Measurements from ENCODE around the gene PRKN. TPM values are rescaled to one million over a fixed set of nuclear protein-coding genes. Genes with fewer than 3 reads are reported as not detected.

The PRKN gene
- total RNA-seq, 2 experiments from 2014 or later, result 0.82 to 1.00 TPM

GRCh38 chr6:162313922-162314660, 413.5 kb downstream of the PRKN start:
- Mint-ChIP-seq H3K9me3 (no peaks in the 10 kb centered on the region), H3K36me3 (no peaks in the 10 kb centered on the region), H3K4me1 (ENCODE audit: low read depth) (no peaks in the 10 kb centered on the region), H3K27ac (no peak overlapping the region), H3K4me3 (no peak overlapping the region), H3K27me3 (no peaks in the 10 kb centered on the region)
- ChIA-PET CTCF (no interaction called here), POLR2A (no interaction called here)
- DNase-seq, result no peak
- intact Hi-C loops (cut with micrococcal nuclease), result no loop called here

DNA sequence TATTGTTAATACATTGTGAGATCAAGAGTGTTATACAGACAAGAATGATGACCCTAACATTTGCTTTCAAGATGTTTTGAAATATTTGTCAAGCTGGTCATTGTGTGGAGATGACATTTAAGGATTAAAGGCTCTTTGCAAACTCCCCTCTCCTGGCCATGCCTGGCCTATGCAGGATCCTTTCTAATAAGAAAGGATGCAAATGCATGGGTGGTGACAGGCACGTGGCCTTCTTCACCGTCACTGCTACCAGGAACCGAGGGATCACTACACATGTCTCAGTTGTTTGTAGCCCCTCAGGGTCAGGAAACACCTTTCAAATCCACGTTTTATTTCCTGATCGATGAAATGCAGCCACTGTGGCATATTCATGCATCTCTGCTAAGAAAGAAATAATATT, 419.7 kb downstream of the PRKN start:
- H3K27ac Mint-ChIP-seq, result no peak overlapping the region
- H3K36me3 Mint-ChIP-seq, result no peaks in the 10 kb centered on the region
- no peaks in the 10 kb centered on the region for H3K4me1 Mint-ChIP-seq (ENCODE audit: low read depth)
- ChIA-PET POLR2A (no interaction called here), CTCF (no interaction called here)
- intact Hi-C loops (cut with micrococcal nuclease), result no loop called here
- DNase-seq, result no peak
- no peaks in the 10 kb centered on the region for H3K9me3 Mint-ChIP-seq
- no peaks in the 10 kb centered on the region for H3K27me3 Mint-ChIP-seq
- H3K4me3 Mint-ChIP-seq, result no peak overlapping the region

GRCh38 chr6:162306616-162307015, 420.9 kb downstream of the PRKN start:
- Mint-ChIP-seq H3K36me3 (no peaks in the 10 kb centered on the region), H3K27ac (no peak overlapping the region), H3K4me3 (no peak overlapping the region), H3K27me3 (no peaks in the 10 kb centered on the region), H3K4me1 (ENCODE audit: low read depth) (no peaks in the 10 kb centered on the region), H3K9me3 (no peaks in the 10 kb centered on the region)
- intact Hi-C loops (cut with micrococcal nuclease), result no loop called here
- POLR2A ChIA-PET, result no interaction called here
- CTCF ChIA-PET, result no interaction called here
- DNase-seq, result no peak

DNA sequence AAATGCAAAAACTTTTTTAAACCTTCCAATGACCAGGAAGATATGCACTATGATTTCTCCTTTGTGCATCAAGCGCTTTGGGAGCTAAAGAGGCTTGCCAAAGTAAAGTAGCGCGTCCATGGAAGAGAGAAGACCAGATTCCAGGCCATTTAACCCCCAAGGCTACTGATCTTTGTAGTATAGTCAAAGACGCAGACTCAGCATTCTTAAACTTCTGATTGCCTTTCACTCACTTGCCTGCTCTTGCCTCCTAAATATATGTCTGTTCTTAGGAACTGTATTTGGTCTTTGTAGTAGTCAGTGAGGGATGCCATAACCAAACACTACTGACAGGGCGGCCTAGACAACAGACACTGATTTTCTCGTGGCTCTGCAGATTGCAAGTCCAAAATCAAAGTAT, 426.4 kb downstream of the PRKN start:
- no peak for DNase-seq
- intact Hi-C loops (cut with micrococcal nuclease), result no loop called here
- Mint-ChIP-seq H3K4me3 (no peak overlapping the region), H3K36me3 (no peaks in the 10 kb centered on the region), H3K27ac (no peak overlapping the region), H3K4me1 (ENCODE audit: low read depth) (no peaks in the 10 kb centered on the region), H3K9me3 (no peaks in the 10 kb centered on the region), H3K27me3 (no peaks in the 10 kb centered on the region)
- ChIA-PET CTCF (no interaction called here), POLR2A (no interaction called here)

- Mint-ChIP-seq H3K4me1 (ENCODE audit: low read depth) (no peaks in the 10 kb centered on the region), H3K27me3 (no peaks in the 10 kb centered on the region), H3K9me3 (no peaks in the 10 kb centered on the region), H3K4me3 (no peak overlapping the region), H3K36me3 (no peaks in the 10 kb centered on the region), H3K27ac (no peak overlapping the region)
- intact Hi-C loops (cut with micrococcal nuclease), result no loop called here
- ChIA-PET POLR2A (no interaction called here), CTCF (no interaction called here)
- DNase-seq, result no peak
These were observed 433.5 kb downstream of the PRKN start for GRCh38 chr6:162294029-162294428.

- H3K27me3 Mint-ChIP-seq, result no peaks in the 10 kb centered on the region
- CTCF ChIA-PET, result no interaction called here
- H3K36me3 Mint-ChIP-seq, result no peaks in the 10 kb centered on the region
- H3K27ac Mint-ChIP-seq, result no peak overlapping the region
- intact Hi-C loops (cut with micrococcal nuclease), result no loop called here
- H3K4me1 Mint-ChIP-seq (ENCODE audit: low read depth), result no peaks in the 10 kb centered on the region
- POLR2A ChIA-PET, result no interaction called here
- no peak overlapping the region for H3K4me3 Mint-ChIP-seq
- H3K9me3 Mint-ChIP-seq, result no peaks in the 10 kb centered on the region
- no peak for DNase-seq
These were observed 434.7 kb downstream of the PRKN start for GRCh38 chr6:162292915-162293314.

DNA sequence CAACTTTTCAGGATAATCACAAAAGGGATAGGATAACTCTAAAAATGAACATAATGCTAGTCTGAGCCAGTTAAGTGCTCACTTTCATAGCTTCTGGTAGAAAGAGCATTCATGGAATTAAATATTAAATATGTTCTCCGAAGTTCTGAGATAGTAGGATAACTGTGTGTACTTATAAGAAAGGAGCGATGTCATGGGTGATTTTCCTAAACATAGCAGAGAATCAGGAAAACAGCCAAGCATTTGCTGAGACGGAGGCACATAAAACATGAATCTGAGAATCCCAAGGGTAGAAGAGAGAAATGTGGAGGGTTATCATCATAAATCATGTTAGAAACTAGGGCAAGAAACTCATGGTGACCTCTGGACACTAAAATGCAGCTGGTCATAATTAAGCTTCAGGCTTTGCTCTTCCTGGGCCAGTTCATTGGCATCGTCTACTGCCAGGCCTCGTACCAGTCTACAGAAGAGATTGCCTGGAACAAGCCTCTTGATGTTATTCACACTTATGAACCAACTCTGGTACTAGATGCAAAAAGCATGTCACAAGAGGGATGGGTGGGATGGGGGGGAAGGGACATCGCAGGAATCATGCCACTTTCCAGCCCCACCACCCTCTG, 436.6 kb downstream of the PRKN start:
- ChIA-PET POLR2A (no interaction called here), CTCF (no interaction called here)
- no peaks in the 10 kb centered on the region for H3K27me3 Mint-ChIP-seq
- H3K36me3 Mint-ChIP-seq, result no peaks in the 10 kb centered on the region
- intact Hi-C loops (cut with micrococcal nuclease), result no loop called here
- DNase-seq, result no peak
- no peaks in the 10 kb centered on the region for H3K9me3 Mint-ChIP-seq
- no peak overlapping the region for H3K4me3 Mint-ChIP-seq
- no peaks in the 10 kb centered on the region for H3K4me1 Mint-ChIP-seq (ENCODE audit: low read depth)
- no peak overlapping the region for H3K27ac Mint-ChIP-seq

DNA sequence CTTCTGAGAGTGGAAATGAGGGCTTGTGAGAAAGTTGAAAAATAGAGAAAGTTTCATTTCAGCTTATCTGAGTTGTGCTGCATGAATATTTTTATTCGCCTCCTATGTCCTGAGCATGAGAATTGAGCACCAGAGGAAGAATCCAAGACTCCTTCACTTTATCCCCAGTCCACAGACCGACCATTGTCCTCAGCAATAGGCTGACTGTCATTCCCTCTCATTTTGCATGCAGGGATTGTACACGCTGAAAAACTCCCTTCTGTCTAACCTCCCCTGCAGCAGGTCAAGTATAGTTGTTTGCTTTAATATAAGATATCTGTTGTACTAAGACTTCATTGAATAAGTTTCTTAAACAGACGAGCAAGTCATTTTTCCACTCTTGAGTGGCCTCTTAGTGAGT, 437.6 kb downstream of the PRKN start:
- no peaks in the 10 kb centered on the region for H3K4me1 Mint-ChIP-seq (ENCODE audit: low read depth)
- no peaks in the 10 kb centered on the region for H3K27me3 Mint-ChIP-seq
- DNase-seq, result no peak
- ChIA-PET POLR2A (no interaction called here), CTCF (no interaction called here)
- intact Hi-C loops (cut with micrococcal nuclease), result no loop called here
- H3K9me3 Mint-ChIP-seq, result no peaks in the 10 kb centered on the region
- H3K36me3 Mint-ChIP-seq, result no peaks in the 10 kb centered on the region
- no peak overlapping the region for H3K27ac Mint-ChIP-seq
- no peak overlapping the region for H3K4me3 Mint-ChIP-seq

DNA sequence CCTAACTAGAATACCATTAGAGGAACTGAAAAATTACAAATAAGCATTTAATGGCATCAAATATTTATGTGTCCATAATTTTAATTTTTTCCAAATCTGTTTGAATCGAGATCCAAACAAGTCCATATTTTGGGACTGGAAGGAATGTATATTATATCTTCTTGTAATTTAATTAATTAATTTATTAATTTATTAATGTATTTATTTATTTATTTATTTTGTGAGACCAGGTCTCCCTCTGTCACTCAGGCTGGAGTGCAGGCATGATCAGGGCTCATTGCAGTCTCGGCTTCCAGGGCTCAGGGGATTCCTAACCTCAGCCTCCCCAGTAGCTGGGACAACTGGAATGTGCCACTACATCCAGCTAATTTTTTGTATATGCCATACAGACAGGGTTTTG, 453.6 kb downstream of the PRKN start:
- no peak for DNase-seq
- Mint-ChIP-seq H3K9me3 (no peaks in the 10 kb centered on the region), H3K4me3 (no peak overlapping the region), H3K27me3 (no peaks in the 10 kb centered on the region), H3K4me1 (ENCODE audit: low read depth) (no peaks in the 10 kb centered on the region), H3K27ac (no peak overlapping the region), H3K36me3 (no peaks in the 10 kb centered on the region)
- ChIA-PET POLR2A (no interaction called here), CTCF (interaction anchor here (0.6 kb wide), 1 partner anchor 161 kb away, joined by 3 read pairs; no protein-coding TSS in a partner anchor)
- intact Hi-C loops (cut with micrococcal nuclease), result no loop called here

- Mint-ChIP-seq H3K9me3 (no peaks in the 10 kb centered on the region), H3K4me1 (ENCODE audit: low read depth) (no peaks in the 10 kb centered on the region), H3K4me3 (no peak overlapping the region), H3K27ac (no peak overlapping the region), H3K36me3 (no peaks in the 10 kb centered on the region), H3K27me3 (no peaks in the 10 kb centered on the region)
- ChIA-PET CTCF (no interaction called here), POLR2A (no interaction called here)
- DNase-seq, result no peak
- intact Hi-C loops (cut with micrococcal nuclease), result no loop called here
These were observed 455.6 kb downstream of the PRKN start for GRCh38 chr6:162271922-162272321.

DNA sequence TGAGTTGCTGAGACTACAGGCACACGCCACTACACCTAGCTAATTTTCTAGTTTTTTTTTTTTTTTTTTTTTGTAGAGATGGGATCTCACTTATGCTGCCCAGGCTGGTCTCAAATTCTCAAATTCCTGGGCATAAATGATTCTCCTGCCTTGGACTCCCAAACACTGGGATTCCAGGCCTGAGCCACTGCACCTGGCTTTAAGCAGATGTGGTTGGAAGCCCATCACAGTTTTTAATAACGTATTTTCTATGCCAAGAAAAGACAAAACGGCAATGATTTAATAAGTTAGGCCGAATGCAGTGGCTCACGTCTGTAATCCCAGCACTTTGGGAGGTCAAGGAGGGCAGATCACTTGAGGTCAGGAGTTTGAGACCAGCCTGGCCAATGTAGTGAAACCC, 456.6 kb downstream of the PRKN start:
- CTCF ChIA-PET, result no interaction called here

DNA sequence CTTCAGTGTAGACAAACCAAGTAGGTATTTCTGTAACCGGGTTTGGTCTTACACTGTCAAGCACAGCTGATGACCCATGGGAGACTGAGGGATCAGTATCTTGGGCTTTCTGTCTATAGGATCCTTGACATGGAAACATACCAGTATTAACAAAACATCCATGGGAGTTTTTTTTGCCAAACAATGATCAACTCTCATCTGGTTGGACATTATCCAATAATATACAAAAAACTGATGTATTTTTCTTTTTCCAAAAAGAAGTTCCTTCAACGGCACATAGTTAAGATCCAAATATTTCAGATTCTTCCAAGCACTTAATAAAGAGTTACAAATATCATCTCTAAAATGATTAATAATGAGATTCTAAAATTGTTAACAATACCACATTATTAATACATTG, 459.9 kb downstream of the PRKN start:
- H3K9me3 Mint-ChIP-seq, result peaks cover 8% of the 10 kb centered on the region
- H3K27me3 Mint-ChIP-seq, result no peaks in the 10 kb centered on the region
- intact Hi-C loops (cut with micrococcal nuclease), result no loop called here
- POLR2A ChIA-PET, result no interaction called here
- DNase-seq, result no peak
- CTCF ChIA-PET, result no interaction called here
- no peaks in the 10 kb centered on the region for H3K36me3 Mint-ChIP-seq
- no peak overlapping the region for H3K4me3 Mint-ChIP-seq
- H3K4me1 Mint-ChIP-seq (ENCODE audit: low read depth), result no peaks in the 10 kb centered on the region
- no peak overlapping the region for H3K27ac Mint-ChIP-seq

More for the DNA sequence above, 456.6 kb downstream of the PRKN start:
- Mint-ChIP-seq H3K4me3 (no peak overlapping the region), H3K9me3 (no peaks in the 10 kb centered on the region), H3K36me3 (no peaks in the 10 kb centered on the region), H3K27ac (no peak overlapping the region), H3K4me1 (ENCODE audit: low read depth) (no peaks in the 10 kb centered on the region), H3K27me3 (no peaks in the 10 kb centered on the region)
- DNase-seq, result no peak
- POLR2A ChIA-PET, result no interaction called here
- intact Hi-C loops (cut with micrococcal nuclease), result no loop called here

DNA sequence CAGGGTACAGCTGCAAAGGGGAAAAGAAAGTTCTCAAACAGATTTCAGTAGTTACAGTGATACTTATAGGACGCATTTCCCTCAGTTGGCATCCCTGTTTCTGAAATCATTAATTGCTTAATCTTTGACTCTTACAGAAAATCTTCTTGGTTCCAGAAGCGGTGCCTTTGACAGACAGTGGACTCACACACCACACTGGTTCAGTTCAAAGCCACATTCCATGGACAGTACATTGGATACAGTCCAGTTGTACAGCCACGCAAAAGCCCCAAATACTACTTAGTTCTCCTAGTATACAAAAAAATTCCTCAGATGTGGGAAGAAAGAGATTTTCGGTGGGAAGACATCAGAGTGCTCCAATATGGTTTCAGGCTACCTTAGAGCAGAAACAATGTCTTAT, 460.4 kb downstream of the PRKN start:
- intact Hi-C loops (cut with micrococcal nuclease), result no loop called here
- no peak overlapping the region for H3K4me3 Mint-ChIP-seq
- no peak overlapping the region for H3K27ac Mint-ChIP-seq
- no peaks in the 10 kb centered on the region for H3K4me1 Mint-ChIP-seq (ENCODE audit: low read depth)
- no peaks in the 10 kb centered on the region for H3K27me3 Mint-ChIP-seq
- no peak for DNase-seq
- CTCF ChIA-PET, result no interaction called here
- POLR2A ChIA-PET, result no interaction called here
- peaks cover 8% of the 10 kb centered on the region for H3K9me3 Mint-ChIP-seq
- no peaks in the 10 kb centered on the region for H3K36me3 Mint-ChIP-seq

All from activated CD4-positive, alpha-beta memory T cell treated with anti-CD3 and anti-CD28 coated beads for 36 hours (primary cell).